ENCODE measurements around the gene GTF3A.

Gene GTF3A

GRCh38 chr13:27448308-27448707, 23.9 kb downstream of the GTF3A start:
- no peak overlapping the region for H3K9ac ChIP-seq (ENCODE audit: low read length)
- H3K36me3 ChIP-seq (ENCODE audit: control insufficient read depth in 1 of 2, insufficient read depth in 2 of 2, low read length in 2 of 2): no peaks in the 10 kb centered on the region
- peaks cover 12% of the 10 kb centered on the region for H3K79me1 ChIP-seq (ENCODE audit: low read length)
- H3K14ac ChIP-seq (ENCODE audit: low read length): no peak overlapping the region
- no peak overlapping the region for H3K27ac ChIP-seq (ENCODE audit: low read depth, low read length)
- no peak overlapping the region for H4K91ac ChIP-seq (ENCODE audit: low read depth, low read length)
- no peaks in the 10 kb centered on the region for H3K27me3 ChIP-seq (ENCODE audit: insufficient read depth, low read length)
- no peak overlapping the region for H3K18ac ChIP-seq (ENCODE audit: low read length)
- no peak for DNase-seq
- no peak overlapping the region for H2BK120ac ChIP-seq (ENCODE audit: insufficient read depth, low read length, poor library complexity)
- H3K4me2 ChIP-seq (ENCODE audit: low read length): no peak overlapping the region
- H3K79me2 ChIP-seq (ENCODE audit: control insufficient read depth, insufficient read depth, low read length, poor library complexity): peaks cover 4% of the 10 kb centered on the region
- H2AFZ ChIP-seq (ENCODE audit: insufficient read depth, low read length, poor library complexity): no peak overlapping the region
- no peaks in the 10 kb centered on the region for H3K9me3 ChIP-seq (ENCODE audit: insufficient read depth, low read depth, low read length)
- no peak overlapping the region for H2BK5ac ChIP-seq (ENCODE audit: low read depth, low read length, poor library complexity)
- peaks cover 0 to 5% of the 10 kb centered on the region in 2 experiments for H3K4me1 ChIP-seq (ENCODE audit: control insufficient read depth in 1 of 2, insufficient read depth in 2 of 2, low read length in 2 of 2)
- H4K8ac ChIP-seq (ENCODE audit: low read depth, low read length): no peak overlapping the region
- WGBS (ENCODE audit: extremely low coverage, insufficient coverage, insufficient read length): no CpG with 5 or more reads among the region's 4 CpGs
- no peak overlapping the region for H3K4ac ChIP-seq (ENCODE audit: low read depth, low read length)
- no peak overlapping the region for H4K12ac ChIP-seq (ENCODE audit: low read depth, low read length)
- H3K23ac ChIP-seq (ENCODE audit: low read length): no peak overlapping the region
- H2BK12ac ChIP-seq (ENCODE audit: low read length): no peak overlapping the region
- H3K4me3 ChIP-seq (ENCODE audit: low read depth, low read length): no peak overlapping the region
- H2AK5ac ChIP-seq (ENCODE audit: low read length): no peak overlapping the region

GRCh38 chr13:27449081-27449603, 24.7 kb downstream of the GTF3A start:
- Histone ChIP-seq H3K4me1 (ENCODE audit: control insufficient read depth in 1 of 2, insufficient read depth in 2 of 2, low read length in 2 of 2) (peaks cover 0 to 5% of the 10 kb centered on the region in 2 experiments), H4K91ac (ENCODE audit: low read depth, low read length) (no peak overlapping the region), H3K18ac (ENCODE audit: low read length) (no peak overlapping the region), H4K8ac (ENCODE audit: low read depth, low read length) (peak overlapping the region; percentile 11), H2BK12ac (ENCODE audit: low read length) (no peak overlapping the region), H3K36me3 (ENCODE audit: control insufficient read depth in 1 of 2, insufficient read depth in 2 of 2, low read length in 2 of 2) (no peaks in the 10 kb centered on the region), H2BK5ac (ENCODE audit: low read depth, low read length, poor library complexity) (no peak overlapping the region), H3K4ac (ENCODE audit: low read depth, low read length) (peak overlapping the region; percentile 21), H3K27ac (ENCODE audit: low read depth, low read length) (peak overlapping the region; percentile 94), H3K9me3 (ENCODE audit: insufficient read depth, low read depth, low read length) (no peaks in the 10 kb centered on the region), H3K79me1 (ENCODE audit: low read length) (peaks cover 12% of the 10 kb centered on the region), H3K4me3 (ENCODE audit: low read depth, low read length) (no peak overlapping the region), H3K4me2 (ENCODE audit: low read length) (peak overlapping the region; percentile 68), H3K79me2 (ENCODE audit: control insufficient read depth, insufficient read depth, low read length, poor library complexity) (peaks cover 4% of the 10 kb centered on the region), H2BK120ac (ENCODE audit: insufficient read depth, low read length, poor library complexity) (no peak overlapping the region), H2AK5ac (ENCODE audit: low read length) (no peak overlapping the region), H3K23ac (ENCODE audit: low read length) (no peak overlapping the region), H4K12ac (ENCODE audit: low read depth, low read length) (no peak overlapping the region), H3K27me3 (ENCODE audit: insufficient read depth, low read length) (no peaks in the 10 kb centered on the region), H2AFZ (ENCODE audit: insufficient read depth, low read length, poor library complexity) (no peak overlapping the region), H3K9ac (ENCODE audit: low read length) (peak overlapping the region; percentile 75), H3K14ac (ENCODE audit: low read length) (peak overlapping the region; percentile 1)
- 100% methylated on average over 4 of the region's 15 CpGs for WGBS (ENCODE audit: extremely low coverage, insufficient coverage, insufficient read length)
- no peak for DNase-seq

GRCh38 chr13:27449936-27450828, 25.8 kb downstream of the GTF3A start, which contains the start of gene MTIF3:
MTIF3 (minus strand) TSS chr13:27450564; CDS start chr13:27440448, 10,116 bp downstream.
- no peaks in the 10 kb centered on the region for H3K27me3 ChIP-seq (ENCODE audit: insufficient read depth, low read length)
- no peak within 1 kb of the TSS for H3K23ac ChIP-seq (ENCODE audit: low read length)
- H2AK5ac ChIP-seq (ENCODE audit: low read length): peak within 1 kb of the TSS; percentile 63
- H3K4me3 ChIP-seq (ENCODE audit: low read depth, low read length): peak within 1 kb of the TSS; percentile 94
- H4K91ac ChIP-seq (ENCODE audit: low read depth, low read length): peak within 1 kb of the TSS; percentile 93
- peak within 1 kb of the TSS; percentile 95 for H4K12ac ChIP-seq (ENCODE audit: low read depth, low read length)
- no CpG with 5 or more reads among the region's 81 CpGs for WGBS (ENCODE audit: extremely low coverage, insufficient coverage, insufficient read length)
- peak within 1 kb of the TSS; percentile 68 for H3K4me2 ChIP-seq (ENCODE audit: low read length)
- H3K18ac ChIP-seq (ENCODE audit: low read length): peak within 1 kb of the TSS; percentile 74
- H2BK12ac ChIP-seq (ENCODE audit: low read length): peak within 1 kb of the TSS; percentile 42
- H3K4ac ChIP-seq (ENCODE audit: low read depth, low read length): peak within 1 kb of the TSS; percentile 84
- peaks cover 4% of the 10 kb centered on the region for H3K79me2 ChIP-seq (ENCODE audit: control insufficient read depth, insufficient read depth, low read length, poor library complexity)
- H3K79me1 ChIP-seq (ENCODE audit: low read length): peaks cover 12% of the 10 kb centered on the region
- H3K36me3 ChIP-seq (ENCODE audit: control insufficient read depth in 1 of 2, insufficient read depth in 2 of 2, low read length in 2 of 2): no peaks in the 10 kb centered on the region
- H2BK120ac ChIP-seq (ENCODE audit: insufficient read depth, low read length, poor library complexity): peak within 1 kb of the TSS; percentile 90
- peak within 1 kb of the TSS; percentile 73 for H2BK5ac ChIP-seq (ENCODE audit: low read depth, low read length, poor library complexity)
- peak within 1 kb of the TSS; percentile 98 for H4K8ac ChIP-seq (ENCODE audit: low read depth, low read length)
- peak within 1 kb of the TSS; percentile 97 for H2AFZ ChIP-seq (ENCODE audit: insufficient read depth, low read length, poor library complexity)
- peak within 1 kb of the TSS; percentile 90 for H3K14ac ChIP-seq (ENCODE audit: low read length)
- peak within 1 kb of the TSS; percentile 94 for H3K27ac ChIP-seq (ENCODE audit: low read depth, low read length)
- DNase-seq: peak; percentile 97 to 100
- H3K4me1 ChIP-seq (ENCODE audit: control insufficient read depth in 1 of 2, insufficient read depth in 2 of 2, low read length in 2 of 2): peaks cover 0 to 5% of the 10 kb centered on the region in 2 experiments
- H3K9ac ChIP-seq (ENCODE audit: low read length): peak within 1 kb of the TSS; percentile 97
- H3K9me3 ChIP-seq (ENCODE audit: insufficient read depth, low read depth, low read length): no peaks in the 10 kb centered on the region

- Histone ChIP-seq H2BK120ac (ENCODE audit: insufficient read depth, low read length, poor library complexity) (peak overlapping the region; percentile 90), H3K9ac (ENCODE audit: low read length) (no peak overlapping the region), H4K12ac (ENCODE audit: low read depth, low read length) (peak overlapping the region; percentile 95), H3K4me3 (ENCODE audit: low read depth, low read length) (peak overlapping the region; percentile 94), H3K14ac (ENCODE audit: low read length) (peak overlapping the region; percentile 70), H3K27ac (ENCODE audit: low read depth, low read length) (peak overlapping the region; percentile 94), H4K8ac (ENCODE audit: low read depth, low read length) (peak overlapping the region; percentile 84), H2BK5ac (ENCODE audit: low read depth, low read length, poor library complexity) (peak overlapping the region; percentile 61), H3K36me3 (ENCODE audit: control insufficient read depth in 1 of 2, insufficient read depth in 2 of 2, low read length in 2 of 2) (no peaks in the 10 kb centered on the region), H4K91ac (ENCODE audit: low read depth, low read length) (peak overlapping the region; percentile 28), H3K9me3 (ENCODE audit: insufficient read depth, low read depth, low read length) (no peaks in the 10 kb centered on the region), H3K18ac (ENCODE audit: low read length) (peak overlapping the region; percentile 33), H3K23ac (ENCODE audit: low read length) (no peak overlapping the region), H2BK12ac (ENCODE audit: low read length) (no peak overlapping the region), H2AK5ac (ENCODE audit: low read length) (no peak overlapping the region), H3K4me2 (ENCODE audit: low read length) (peak overlapping the region; percentile 68), H2AFZ (ENCODE audit: insufficient read depth, low read length, poor library complexity) (peak overlapping the region; percentile 97), H3K4ac (ENCODE audit: low read depth, low read length) (no peak overlapping the region), H3K79me2 (ENCODE audit: control insufficient read depth, insufficient read depth, low read length, poor library complexity) (peaks cover 4% of the 10 kb centered on the region), H3K79me1 (ENCODE audit: low read length) (peaks cover 12% of the 10 kb centered on the region), H3K27me3 (ENCODE audit: insufficient read depth, low read length) (no peaks in the 10 kb centered on the region), H3K4me1 (ENCODE audit: control insufficient read depth in 1 of 2, insufficient read depth in 2 of 2, low read length in 2 of 2) (peaks cover 0 to 5% of the 10 kb centered on the region in 2 experiments)
- DNase-seq: peak; percentile 20 to 71
- WGBS (ENCODE audit: extremely low coverage, insufficient coverage, insufficient read length): no CpG with 5 or more reads among the region's 34 CpGs
Measured at GRCh38 chr13:27450921-27451471, 26.6 kb downstream of the GTF3A start.

Measured in trophoblast cell (in vitro differentiated cells and primary cell).